Ecto neural progenitor cell (in vitro differentiated cells): ENCODE data around the gene DSCAM.
"Not testable (repeated sequence)": the region's sequence is repeated elsewhere in the genome, so short reads cannot be mapped to it uniquely, and the experiment has no call there.

Experiments
- DNase-seq: peaks from one replicate; pipeline ENCODE4 v3.0.0-alpha.2; 2018; ENCODE audit warnings: low spot score

The DSCAM gene

DNA sequence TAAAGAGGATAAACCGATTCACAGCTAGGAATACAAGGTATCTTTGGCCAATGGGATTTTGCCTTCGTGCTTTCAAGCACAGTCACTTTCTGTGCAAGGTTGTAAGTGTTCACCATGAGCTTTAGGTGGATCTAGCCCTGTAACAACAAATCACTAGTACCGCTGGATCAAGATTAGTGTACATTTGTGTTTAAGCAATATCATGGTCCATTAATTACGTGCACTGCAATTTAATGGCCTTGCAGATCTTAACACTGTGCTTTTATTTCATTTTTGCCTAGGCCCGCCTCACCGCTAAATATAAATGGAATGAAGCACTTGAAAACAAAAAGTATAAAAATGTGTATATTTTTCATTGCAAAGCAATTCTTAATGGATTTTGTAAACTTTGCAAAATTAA lies 461.1 kb downstream of the DSCAM start:
- no peak for DNase-seq

DNA sequence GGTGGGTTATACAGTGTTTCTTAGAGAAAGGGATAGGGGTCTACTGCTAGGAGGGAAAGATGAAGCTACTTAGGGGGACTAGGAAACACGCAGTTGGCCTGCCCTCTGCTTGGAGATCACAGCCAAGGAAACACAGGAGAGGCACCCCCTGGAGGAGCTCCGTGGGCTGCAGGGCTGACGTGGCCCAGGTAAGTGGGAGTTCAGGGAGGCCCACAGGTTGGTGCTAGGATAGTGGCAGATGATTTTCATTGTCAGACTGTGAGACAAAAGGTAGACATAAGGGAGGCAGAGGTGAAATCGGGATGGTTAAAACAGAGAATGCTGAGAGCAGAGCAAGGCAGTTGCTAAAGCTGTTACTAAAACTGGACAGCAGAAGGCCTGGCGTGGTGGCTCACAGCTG lies 463.0 kb downstream of the DSCAM start:
- no peak for DNase-seq

DNA sequence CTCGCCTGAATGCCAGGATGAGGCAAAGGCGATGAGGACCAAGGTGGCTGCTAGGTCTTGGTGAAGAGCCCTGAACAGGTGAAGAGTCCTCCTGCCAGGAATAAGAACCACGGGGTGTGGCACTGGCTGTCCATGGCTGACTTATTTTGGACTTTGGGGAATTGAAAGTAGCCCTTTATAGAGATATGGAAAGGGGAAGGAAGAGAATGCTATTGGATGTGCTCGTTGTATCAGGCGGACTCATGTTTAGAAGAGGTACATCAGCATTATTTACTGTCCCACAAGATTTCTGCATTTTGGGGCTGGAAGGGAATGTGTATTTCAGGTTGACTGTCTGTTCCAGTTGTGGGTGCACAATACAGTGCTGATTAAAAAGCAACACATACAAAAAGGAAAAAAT lies 465.8 kb downstream of the DSCAM start:
- DNase-seq: no peak

- no peak for DNase-seq
Observed at GRCh38 chr21:40379881-40380810, 466.8 kb downstream of the DSCAM start.

DNA sequence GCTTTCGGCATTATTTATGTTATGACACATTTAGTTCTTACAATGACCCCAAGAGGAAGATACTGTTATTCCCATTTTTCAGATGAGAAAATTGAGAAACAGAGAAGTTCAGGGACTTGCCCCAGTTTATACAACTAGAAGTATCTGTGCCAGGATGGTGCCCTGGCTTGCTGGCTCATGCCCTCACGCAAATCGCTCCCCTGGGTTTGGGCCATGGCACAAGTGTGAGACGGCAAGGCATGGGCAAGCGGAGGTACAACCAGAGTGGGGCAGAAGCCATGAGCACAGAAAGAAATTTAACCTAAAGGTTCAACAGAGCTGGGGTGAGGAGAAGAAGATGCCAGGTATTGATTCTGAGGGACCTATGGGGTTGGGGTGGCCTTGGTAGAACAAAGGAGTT lies 469.8 kb downstream of the DSCAM start:
- no peak for DNase-seq

DNA sequence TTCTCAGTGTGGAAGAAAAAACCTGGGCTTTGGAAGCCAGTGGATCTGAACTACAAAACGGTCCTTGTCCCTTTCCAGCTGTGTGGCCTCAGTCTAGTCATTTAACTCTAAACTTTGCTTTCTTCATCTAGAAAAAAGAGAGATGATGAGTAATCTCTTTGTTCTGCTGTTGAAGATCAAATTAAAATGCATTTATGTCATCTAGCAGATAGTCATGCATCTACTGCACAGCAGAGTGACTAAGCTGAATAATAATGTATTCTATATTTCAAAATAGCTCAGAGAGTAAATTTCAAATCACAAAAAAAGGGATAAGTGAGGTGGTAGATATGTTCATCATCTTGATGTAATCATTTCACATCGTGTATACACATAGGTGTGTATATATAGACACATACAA lies 473.2 kb downstream of the DSCAM start:
- DNase-seq: no peak

DNA sequence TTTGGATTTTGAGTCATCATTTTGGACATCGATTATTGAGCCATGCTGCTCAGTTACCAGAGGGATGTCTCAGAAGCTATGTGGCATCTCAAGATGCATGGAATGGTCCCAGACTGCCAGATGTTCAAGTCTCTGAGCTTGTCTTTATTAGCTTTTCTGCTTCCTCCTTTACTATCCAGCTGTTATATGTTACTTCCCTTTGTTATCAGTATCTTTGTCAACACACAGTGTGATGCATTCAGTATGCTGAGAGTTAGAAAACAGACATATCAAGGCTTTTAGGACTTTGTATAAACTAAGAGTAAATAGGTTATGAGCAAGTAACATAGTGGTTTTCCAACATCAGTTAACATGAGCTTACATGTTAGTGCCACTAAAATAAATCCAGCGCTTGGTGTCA lies 474.5 kb downstream of the DSCAM start:
- no peak for DNase-seq

GRCh38 chr21:40371329-40371728 lies 475.6 kb downstream of the DSCAM start:
- DNase-seq: no peak

- DNase-seq: no peak
Observed at GRCh38 chr21:40356644-40357043, 490.3 kb downstream of the DSCAM start.

- DNase-seq: no peak
Observed at GRCh38 chr21:40355076-40355475, 491.9 kb downstream of the DSCAM start.

- DNase-seq: no peak
Observed at GRCh38 chr21:40351006-40351405, 496.0 kb downstream of the DSCAM start.

- DNase-seq: no peak
Observed at GRCh38 chr21:40349591-40349990, 497.4 kb downstream of the DSCAM start.

DNA sequence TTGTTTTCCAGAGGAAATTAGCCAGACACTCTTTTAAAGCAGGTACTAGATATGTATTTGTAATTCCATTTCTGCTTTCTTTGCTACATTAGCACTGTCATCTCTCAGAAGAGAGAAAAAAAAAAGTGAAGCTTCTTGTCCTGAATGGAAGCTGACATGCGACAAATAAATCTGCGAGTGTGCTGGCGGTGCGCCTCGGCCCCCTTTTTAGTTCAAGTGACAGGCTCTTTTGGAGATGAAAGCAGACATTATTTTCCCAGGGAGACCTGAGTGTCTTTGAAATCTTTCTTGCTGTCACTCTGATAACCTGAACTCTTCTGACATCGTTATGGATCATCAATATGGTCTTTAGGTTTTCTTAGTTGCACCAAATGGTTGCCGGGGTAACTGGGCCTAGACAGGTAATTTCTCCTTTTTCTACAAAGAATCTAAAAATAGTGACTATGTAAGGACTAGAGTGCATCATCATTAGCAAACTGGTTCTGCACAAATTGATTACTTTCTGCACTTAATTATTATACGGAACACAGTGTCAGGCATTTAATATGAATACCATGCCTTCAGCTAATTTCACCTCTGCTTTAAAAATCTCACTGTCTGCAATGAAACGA lies 501.1 kb downstream of the DSCAM start:
- DNase-seq: no peak

GRCh38 chr21:40340357-40340756 lies 506.6 kb downstream of the DSCAM start:
- DNase-seq: no peak

GRCh38 chr21:40339050-40339449 lies 507.9 kb downstream of the DSCAM start:
- DNase-seq: no peak

- no peak for DNase-seq
Observed at GRCh38 chr21:40337981-40338380, 509.0 kb downstream of the DSCAM start.

DNA sequence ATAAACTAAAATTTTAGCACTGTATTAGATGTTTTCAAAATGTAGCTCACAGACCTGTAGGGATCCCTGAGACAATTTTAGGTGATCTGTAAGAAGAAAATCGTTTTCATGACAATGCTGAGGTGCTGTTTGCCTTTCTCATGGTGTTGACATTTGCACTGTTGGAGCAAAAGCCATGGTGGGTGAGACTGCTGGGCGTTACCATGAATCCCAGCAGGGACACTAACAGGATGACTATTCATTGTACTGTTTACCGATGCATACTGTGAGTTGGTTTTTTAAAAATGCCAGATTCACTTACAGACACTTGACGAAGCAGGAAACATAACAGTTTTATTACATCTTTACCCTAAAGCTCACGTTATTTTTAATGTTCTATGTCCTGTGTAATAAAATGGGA lies 511.3 kb downstream of the DSCAM start:
- no peak for DNase-seq

DNA sequence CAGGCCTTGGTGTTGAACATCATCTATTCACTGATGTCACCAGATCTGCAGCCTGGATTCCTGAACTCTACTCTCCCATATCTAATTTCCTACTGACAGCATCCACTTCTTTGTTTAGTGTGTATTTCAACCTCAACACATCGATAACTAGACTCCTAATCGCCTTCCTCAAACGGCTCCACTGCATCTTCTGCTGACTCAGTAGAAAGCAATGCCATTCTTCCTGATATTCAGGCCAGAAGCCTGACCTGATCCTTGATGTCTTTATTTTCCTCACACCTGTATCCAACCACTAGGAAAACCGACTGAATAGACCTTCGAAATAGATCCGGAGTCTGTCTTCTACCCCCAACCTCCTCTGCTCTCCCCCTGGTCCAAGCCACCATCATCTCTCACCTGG lies 512.8 kb downstream of the DSCAM start:
- DNase-seq: no peak

DNA sequence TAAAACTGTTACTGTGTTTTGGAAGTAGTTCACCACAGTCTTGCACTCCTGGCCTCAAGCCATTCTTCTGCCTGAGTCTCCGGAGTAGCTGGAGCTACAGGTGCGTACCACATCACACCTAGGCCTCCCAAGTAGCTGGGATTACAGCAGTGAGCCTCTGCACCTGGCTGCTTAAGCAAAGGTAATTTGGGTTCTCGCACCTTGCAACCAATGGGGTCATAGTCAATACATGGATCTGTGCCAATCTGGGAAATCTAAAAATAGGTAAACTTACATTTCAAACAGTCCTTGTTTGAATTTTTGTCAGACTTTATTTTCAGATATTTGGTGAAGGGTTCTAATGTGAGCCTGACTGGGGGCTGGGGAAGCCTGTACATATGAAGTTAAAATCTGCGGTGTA lies 513.2 kb downstream of the DSCAM start:
- DNase-seq: no peak

GRCh38 chr21:40331804-40332203 lies 515.2 kb downstream of the DSCAM start:
- no peak for DNase-seq

DNA sequence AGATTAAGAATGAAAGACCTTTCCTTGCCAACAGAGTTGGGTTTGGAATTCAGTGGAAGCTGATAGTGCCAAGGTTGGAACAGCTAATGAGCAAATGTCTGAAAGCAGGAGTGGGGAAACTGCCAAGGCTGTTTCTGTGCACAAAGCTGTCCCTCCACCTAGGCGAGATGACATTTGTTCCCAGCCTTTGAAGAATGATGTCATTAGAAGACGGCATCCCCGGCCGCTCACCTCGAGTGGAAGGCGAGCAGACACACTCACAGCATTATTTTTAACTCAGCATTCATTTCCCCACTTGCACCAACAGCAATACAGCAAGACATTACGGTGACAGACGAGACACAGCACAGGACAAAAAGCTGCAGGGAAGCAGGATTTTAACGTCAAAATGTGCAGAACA lies 515.8 kb downstream of the DSCAM start:
- no peak for DNase-seq

GRCh38 chr21:40324389-40324788 lies 522.6 kb downstream of the DSCAM start:
- no peak for DNase-seq

DNA sequence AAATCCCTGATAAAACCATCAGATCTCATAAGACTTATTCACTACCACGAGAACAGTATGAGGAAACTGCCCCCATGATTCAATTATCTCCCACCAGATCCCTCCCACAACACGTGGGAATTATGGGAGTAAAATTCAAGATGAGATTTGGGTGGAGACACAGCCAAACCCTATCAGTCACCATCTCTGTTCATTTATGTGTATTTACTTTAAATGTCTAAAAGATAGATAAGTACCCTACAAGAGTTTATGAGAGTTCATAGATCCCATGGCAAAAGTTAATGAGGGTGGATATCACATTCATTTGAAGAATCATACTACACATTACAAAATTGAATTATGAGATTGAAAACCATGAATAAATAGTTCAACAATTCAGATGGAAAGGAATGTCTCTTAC lies 526.2 kb downstream of the DSCAM start:
- not testable (repeated sequence) for DNase-seq

DNA sequence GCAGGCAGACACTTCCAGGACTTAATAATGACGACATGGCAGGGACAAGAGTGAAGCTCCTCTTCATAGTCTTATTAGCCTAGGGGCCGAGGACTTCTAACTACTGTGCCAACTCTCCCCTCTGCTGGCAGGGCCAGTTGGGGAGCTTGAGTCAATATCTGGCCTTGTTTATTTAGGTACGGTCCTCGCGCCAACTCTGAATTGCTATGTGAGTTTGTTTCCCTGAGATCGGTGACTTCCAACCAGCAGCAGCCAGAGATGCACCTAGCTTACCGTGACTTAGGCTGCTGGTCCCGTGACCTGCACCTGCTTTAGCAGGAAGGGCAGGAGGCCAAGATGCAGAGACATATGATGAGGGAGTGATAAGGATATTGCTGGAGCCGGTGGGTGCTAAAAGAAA lies 528.6 kb downstream of the DSCAM start:
- DNase-seq: no peak
